ENCODE data around the gene EFNB2.
A peak's percentile ranks its signal among the peaks of the same experiment; 100 is the strongest.

The EFNB2 gene

GRCh38 chr13:106535552-106536243, at the start of gene EFNB2:
EFNB2 (minus strand) TSS chr13:106535662; CDS start chr13:106534964, 698 bp downstream.
- peak; percentile 94 for DNase-seq (ENCODE audit: low spot score)

GRCh38 chr13:106581225-106581624, 45.8 kb upstream of the EFNB2 start:
- no peak for DNase-seq (ENCODE audit: low spot score)

GRCh38 chr13:106575896-106576295, 40.4 kb upstream of the EFNB2 start:
- no peak for DNase-seq (ENCODE audit: low spot score)

- no peak for DNase-seq (ENCODE audit: low spot score)
Observed at GRCh38 chr13:106573868-106574267, 38.4 kb upstream of the EFNB2 start.

GRCh38 chr13:106573284-106573846, 37.9 kb upstream of the EFNB2 start:
- DNase-seq (ENCODE audit: low spot score) = no peak

- DNase-seq (ENCODE audit: low spot score) = no peak
Observed at GRCh38 chr13:106570299-106570852, 34.9 kb upstream of the EFNB2 start.

- DNase-seq (ENCODE audit: low spot score) = no peak
Observed at GRCh38 chr13:106569233-106570095, 34.0 kb upstream of the EFNB2 start.

- DNase-seq (ENCODE audit: low spot score) = peak; percentile 17
Observed at GRCh38 chr13:106568299-106569003, 33.0 kb upstream of the EFNB2 start.

GRCh38 chr13:106567474-106568298, 32.2 kb upstream of the EFNB2 start, which contains the start of gene ARGLU1:
ARGLU1 (minus strand) TSS chr13:106568137; CDS start chr13:106567919, 218 bp downstream.
- peak; percentile 92 for DNase-seq (ENCODE audit: low spot score)

GRCh38 chr13:106566641-106567473, 31.4 kb upstream of the EFNB2 start:
- peak; percentile 45 for DNase-seq (ENCODE audit: low spot score)

GRCh38 chr13:106565127-106565775, 29.8 kb upstream of the EFNB2 start:
- DNase-seq (ENCODE audit: low spot score) = no peak

- no peak for DNase-seq (ENCODE audit: low spot score)
Observed at GRCh38 chr13:106562301-106562700, 26.8 kb upstream of the EFNB2 start.

- no peak for DNase-seq (ENCODE audit: low spot score)
Observed at GRCh38 chr13:106561551-106562170, 26.2 kb upstream of the EFNB2 start.

- DNase-seq (ENCODE audit: low spot score) = no peak
Observed at GRCh38 chr13:106560821-106561220, 25.4 kb upstream of the EFNB2 start.

GRCh38 chr13:106558527-106558926, 23.1 kb upstream of the EFNB2 start:
- no peak for DNase-seq (ENCODE audit: low spot score)

- DNase-seq (ENCODE audit: low spot score) = no peak
Observed at GRCh38 chr13:106555631-106556328, 20.3 kb upstream of the EFNB2 start.

- DNase-seq (ENCODE audit: low spot score) = no peak
Observed at GRCh38 chr13:106551751-106552150, 16.3 kb upstream of the EFNB2 start.

- DNase-seq (ENCODE audit: low spot score) = no peak
Observed at GRCh38 chr13:106551350-106551749, 15.9 kb upstream of the EFNB2 start.
